EL (cell line): ENCODE results near the gene CS.
"Not testable (repeated sequence)": the region's sequence is repeated elsewhere in the genome, so short reads cannot be mapped to it uniquely, and the experiment has no call there.

Experiments
- DNase-seq: peaks from one replicate; pipeline ENCODE4 v3.0.0-alpha.2; 2016

The CS gene

GRCh38 chr12:56317675-56318074 lies 17.5 kb upstream of the CS start:
- no peak for DNase-seq

GRCh38 chr12:56315622-56316473 lies 15.7 kb upstream of the CS start, which contains the start of gene CNPY2:
Gene CNPY2, minus strand, starts transcription at chr12:56315988. Its CDS starts 771 bp downstream, at chr12:56315217.
- peak; percentile 98 for DNase-seq

- DNase-seq = no peak
Observed at GRCh38 chr12:56315249-56315621, 15.1 kb upstream of the CS start.

DNA sequence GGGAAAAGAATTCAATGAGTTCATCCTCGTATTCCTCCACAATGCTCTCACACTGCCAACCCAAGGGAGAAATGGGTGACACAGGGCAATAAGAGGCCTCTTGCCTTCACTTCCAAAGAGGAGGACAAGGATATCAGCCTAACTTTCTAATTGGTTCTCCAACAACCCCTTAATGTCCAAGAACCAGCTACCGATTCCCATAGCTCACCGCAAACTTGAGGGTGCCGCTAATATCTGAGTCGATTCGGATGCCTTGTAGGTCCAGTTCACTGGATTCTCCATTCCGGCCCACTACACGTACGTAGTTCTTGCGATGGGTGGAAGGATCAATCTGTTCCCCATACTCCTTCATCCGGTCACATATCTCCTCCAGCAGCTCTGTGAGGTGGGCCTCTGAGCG lies 10.9 kb upstream of the CS start:
- no peak for DNase-seq

- no peak for DNase-seq
Observed at GRCh38 chr12:56308714-56309113, 8.6 kb upstream of the CS start.

DNA sequence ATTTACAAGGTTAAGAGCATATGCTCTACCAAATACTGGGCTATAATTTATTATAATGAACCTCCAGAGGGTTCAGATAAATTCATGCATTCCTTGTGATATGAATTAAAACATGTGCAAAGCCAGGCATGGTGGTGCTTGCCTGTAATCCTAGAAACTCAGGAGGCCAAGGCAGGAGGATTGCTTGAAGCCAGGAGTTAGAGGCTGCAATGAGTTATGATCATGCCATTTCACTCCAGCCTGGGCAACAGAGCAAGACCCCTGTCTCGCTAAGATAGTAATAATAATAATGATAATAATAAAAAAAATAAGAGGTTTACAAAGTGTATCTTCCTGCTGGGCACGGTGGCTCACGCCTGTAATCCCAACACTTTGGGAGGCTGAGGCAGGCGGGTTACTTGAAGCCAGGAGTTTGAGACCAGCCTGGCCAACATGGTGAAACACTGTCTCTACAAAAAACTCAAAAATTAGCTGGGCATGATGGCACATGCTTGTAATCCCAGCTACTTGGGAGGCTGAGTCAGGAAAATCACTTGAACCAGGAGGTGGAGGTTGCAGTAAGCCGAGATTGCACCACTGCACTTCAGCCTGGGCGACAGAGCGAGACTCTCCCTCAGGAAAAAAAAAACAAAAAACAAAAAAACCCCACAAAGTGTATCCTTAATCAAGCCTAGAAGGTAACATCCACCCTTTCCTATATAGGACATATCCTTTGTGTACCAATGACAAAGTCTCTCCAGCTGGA lies 7.3 kb upstream of the CS start:
- DNase-seq = no peak

- DNase-seq = no peak
Observed at GRCh38 chr12:56304872-56305590, 4.9 kb upstream of the CS start.

DNA sequence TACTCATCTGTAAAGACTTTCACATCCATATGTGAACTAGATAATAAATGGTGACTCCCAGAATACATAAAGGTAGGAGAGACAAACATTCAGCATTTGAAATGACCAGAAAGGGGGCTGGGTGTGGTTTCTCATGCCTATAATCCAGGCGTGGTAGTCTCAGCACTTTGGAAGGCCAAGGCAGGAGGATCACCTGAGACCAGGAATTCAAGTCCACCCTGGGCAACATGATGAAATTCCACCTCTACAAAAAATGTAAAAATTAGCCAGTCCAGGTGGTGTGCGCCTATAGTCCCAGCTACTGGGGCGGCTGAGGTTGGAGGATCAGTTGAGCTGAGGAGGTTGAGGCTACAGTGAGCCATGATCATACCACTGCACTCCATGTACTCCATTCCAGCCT lies 4.1 kb upstream of the CS start:
- no peak for DNase-seq

GRCh38 chr12:56300644-56301464 lies 724 bp upstream of the CS start:
- DNase-seq = no peak

GRCh38 chr12:56299308-56299852 lies 750 bp downstream of the CS start:
- no peak for DNase-seq

DNA sequence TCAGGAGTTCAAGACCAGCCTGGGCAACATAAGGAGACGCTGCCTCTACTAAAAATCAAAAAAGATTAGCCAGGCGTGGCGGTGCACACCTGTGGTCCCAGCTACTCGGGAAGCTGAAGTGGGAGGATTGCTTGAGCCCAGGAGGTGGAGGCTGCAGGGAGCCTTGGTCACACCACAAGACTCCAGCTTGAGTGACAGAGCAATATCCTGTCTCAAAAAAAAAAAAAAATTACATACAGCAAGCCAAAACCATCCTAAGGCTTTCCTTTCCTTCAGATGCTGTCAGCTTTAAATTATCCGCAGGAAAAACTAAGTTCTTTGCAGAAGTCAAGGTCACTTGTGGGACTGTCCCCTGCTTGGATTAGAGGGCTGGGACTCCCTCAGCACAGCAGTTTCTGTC lies 1.3 kb downstream of the CS start:
- DNase-seq = no peak

DNA sequence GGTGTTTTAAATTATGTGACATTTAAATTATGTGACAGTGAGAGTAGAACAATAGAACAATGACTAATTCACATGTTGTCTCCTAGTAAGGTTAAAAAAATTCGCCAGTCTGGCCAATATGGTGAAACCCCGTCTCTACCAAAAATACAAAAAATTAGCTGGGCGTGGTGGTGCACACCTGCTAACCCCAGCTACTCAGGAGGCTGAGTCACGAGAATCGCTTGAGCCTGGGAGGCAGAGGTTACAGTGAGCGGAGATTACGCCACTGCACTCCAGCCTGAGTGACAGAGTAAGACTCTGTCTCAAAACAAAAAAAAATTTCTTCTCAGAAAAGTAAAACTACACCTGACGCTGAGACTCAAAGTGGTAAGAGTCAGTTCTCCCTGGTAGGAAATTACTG lies 2.7 kb downstream of the CS start:
- DNase-seq = no peak

DNA sequence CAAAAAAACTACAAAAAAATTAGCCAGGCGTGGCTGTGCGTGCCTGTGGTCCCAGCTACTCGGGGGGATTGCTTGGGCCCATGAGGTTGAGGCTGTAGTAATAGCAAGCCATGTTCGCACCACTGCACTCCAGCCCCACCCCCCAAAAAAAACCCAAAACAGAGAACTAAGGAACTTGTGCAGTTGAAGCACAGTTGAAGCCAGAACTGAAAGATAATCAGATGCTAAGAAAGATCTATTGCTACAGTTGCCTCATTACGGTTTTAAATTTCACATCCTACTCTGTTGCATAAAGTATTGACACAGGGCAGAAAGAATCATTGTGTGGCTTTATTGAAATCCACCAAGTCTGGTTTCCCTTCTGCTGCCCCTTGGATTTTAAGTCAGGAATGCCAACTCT lies 3.8 kb downstream of the CS start:
- DNase-seq = no peak

DNA sequence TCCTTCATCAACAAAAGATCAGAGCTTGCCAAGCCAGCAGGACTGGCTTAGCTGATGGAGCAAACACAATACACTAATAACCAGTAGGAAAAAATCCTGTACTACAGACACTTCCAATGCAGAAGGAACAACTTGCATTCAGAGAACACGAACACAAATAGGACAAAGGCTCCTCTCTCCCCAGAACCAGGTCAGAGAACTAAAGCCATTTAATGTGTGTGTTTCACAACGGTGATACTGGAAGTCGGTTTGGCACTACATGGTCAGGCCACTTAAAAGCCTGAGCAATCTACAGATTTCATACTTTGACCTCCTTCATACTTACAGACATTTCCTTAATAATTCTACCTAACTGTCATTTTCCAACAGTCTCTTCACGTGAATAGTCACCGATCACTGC lies 6.3 kb downstream of the CS start:
- no peak for DNase-seq

- DNase-seq = no peak
Observed at GRCh38 chr12:56288705-56289387, 11.3 kb downstream of the CS start.

GRCh38 chr12:56286044-56286830 lies 13.9 kb downstream of the CS start:
- DNase-seq = no peak

DNA sequence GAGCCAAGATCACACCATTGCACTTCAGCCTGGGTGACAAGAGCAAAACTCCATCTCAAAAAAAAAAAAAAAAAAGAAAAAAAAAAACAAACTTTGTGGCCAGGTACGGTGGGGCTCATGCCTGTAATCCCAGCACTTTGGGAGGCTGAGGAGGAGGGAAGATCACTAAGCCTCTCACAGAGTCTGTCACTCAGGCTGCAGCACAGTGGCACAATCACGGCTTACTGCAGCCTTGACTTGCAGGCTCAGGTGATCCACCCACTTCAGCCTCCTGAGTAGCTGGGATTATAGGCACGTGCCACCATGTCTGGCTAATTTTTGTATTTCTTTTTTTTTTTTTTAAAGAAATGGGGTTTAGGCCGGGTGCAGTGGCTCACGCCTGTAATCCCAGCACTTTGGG lies 15.9 kb downstream of the CS start:
- DNase-seq = not testable (repeated sequence)

- no peak for DNase-seq
Observed at GRCh38 chr12:56282579-56282978, 17.6 kb downstream of the CS start.

GRCh38 chr12:56282030-56282429 lies 18.1 kb downstream of the CS start:
- no peak for DNase-seq

DNA sequence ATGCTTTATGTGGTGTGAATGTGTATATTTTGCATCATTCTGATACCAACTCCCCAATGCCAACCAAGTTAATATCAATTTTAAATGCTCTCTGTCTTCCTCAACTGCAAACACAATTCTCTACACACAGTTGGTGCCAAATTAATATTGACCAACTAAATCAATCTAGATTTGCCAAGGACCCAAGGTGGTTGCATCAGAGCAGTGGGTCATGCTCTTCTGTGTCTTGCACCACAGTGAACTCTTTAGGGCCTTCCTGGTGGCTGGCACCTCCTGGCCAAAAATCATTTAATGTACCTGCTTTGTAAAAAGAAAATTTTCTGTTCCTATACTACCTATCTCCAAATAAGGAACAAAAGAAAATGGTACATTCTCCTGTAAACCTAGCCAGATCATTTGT lies 19.3 kb downstream of the CS start:
- no peak for DNase-seq

DNA sequence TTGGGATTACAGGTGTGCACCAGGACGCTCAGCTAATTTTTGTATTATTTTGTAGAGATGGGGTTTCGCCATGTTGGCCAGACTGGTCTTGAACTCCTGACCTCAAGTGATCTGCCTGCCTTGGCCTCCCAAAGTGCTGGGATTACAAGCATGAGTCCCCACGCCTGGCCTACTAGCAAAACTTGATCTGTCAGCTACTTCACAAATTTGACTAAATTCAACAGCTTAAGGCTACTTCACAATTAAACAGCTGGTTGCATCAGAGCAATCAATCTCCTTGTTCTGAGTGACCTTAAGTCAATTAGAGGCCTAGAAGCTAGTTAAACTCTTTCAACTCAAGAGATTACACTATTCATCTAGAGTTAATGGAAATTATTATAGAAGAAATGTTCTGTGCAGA lies 21.2 kb downstream of the CS start:
- DNase-seq = no peak
